BE2C (cell line): ENCODE data around the gene RPS6KA6.

ENCODE experiments used
- DNase-seq: peaks from one replicate; pipeline ENCODE4 v3.0.0-alpha.2; 2020
- H3K27me3 ChIP-seq: fragments of 250-450 bp; sonication (Bioruptor Pico); 2 replicates; pipeline ENCODE4 v1.5.1; 2020; ENCODE audit warnings: mild to moderate bottlenecking
- H3K36me3 ChIP-seq: fragments of 250-450 bp; sonication (Bioruptor Pico); 2 replicates; pipeline ENCODE4 v1.5.1; 2020; ENCODE audit warnings: mild to moderate bottlenecking
- H3K4me1 ChIP-seq: fragments of 250-450 bp; sonication (Bioruptor Pico); 2 replicates; pipeline ENCODE4 v1.5.1; 2020
- H3K4me3 ChIP-seq: 2 replicates; pipeline ENCODE4 v1.5.1; 2011; ENCODE audit warnings: low read depth, low read length
- H3K9me3 ChIP-seq: fragments of 250-450 bp; sonication (Bioruptor Pico); 2 replicates; pipeline ENCODE4 v1.5.1; 2020
- CTCF ChIP-seq: IDR thresholded peaks from 2 replicates; pipeline ENCODE4 v1.5.1; 2012; ENCODE audit warnings: mild to moderate bottlenecking, low read depth, low read length

The RPS6KA6 gene

GRCh38 chrX:84174348-84174747, 13.7 kb downstream of the RPS6KA6 start:
- Histone ChIP-seq H3K36me3 (no peaks in the 10 kb centered on the region), H3K4me3 (no peak overlapping the region), H3K9me3 (no peaks in the 10 kb centered on the region), H3K4me1 (no peaks in the 10 kb centered on the region), H3K27me3 (no peaks in the 10 kb centered on the region)
- no peak for TF ChIP-seq CTCF
- no peak for DNase-seq

DNA sequence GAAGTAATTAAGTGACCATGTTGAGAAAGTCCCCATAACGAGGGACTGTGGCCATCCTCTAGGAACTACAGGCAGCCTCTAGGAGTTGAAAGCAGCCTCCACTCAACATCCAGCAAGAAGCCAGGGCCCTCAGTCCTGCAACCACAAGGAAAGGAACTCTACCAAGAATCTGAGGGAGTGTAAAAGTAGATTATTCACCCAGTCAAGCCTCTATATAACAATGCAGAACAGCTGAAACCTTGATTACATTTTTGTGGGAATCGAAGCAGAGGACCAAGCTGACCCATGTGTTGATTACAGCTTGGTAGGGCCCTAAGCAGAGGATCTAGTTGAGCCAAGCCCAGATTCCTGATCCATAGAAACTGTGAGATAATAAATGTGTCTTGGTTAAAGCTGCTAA, 17.1 kb downstream of the RPS6KA6 start:
- DNase-seq = no peak
- no peak for TF ChIP-seq CTCF
- H3K36me3 ChIP-seq = no peaks in the 10 kb centered on the region
- no peaks in the 10 kb centered on the region for H3K4me1 ChIP-seq
- H3K9me3 ChIP-seq = no peaks in the 10 kb centered on the region
- H3K27me3 ChIP-seq = no peaks in the 10 kb centered on the region
- no peak overlapping the region for H3K4me3 ChIP-seq

- Histone ChIP-seq H3K4me1 (no peaks in the 10 kb centered on the region), H3K36me3 (no peaks in the 10 kb centered on the region), H3K4me3 (no peak overlapping the region), H3K9me3 (no peaks in the 10 kb centered on the region), H3K27me3 (no peaks in the 10 kb centered on the region)
- DNase-seq = no peak
- no peak for TF ChIP-seq CTCF
Measured at GRCh38 chrX:84168574-84168973, 19.4 kb downstream of the RPS6KA6 start.

DNA sequence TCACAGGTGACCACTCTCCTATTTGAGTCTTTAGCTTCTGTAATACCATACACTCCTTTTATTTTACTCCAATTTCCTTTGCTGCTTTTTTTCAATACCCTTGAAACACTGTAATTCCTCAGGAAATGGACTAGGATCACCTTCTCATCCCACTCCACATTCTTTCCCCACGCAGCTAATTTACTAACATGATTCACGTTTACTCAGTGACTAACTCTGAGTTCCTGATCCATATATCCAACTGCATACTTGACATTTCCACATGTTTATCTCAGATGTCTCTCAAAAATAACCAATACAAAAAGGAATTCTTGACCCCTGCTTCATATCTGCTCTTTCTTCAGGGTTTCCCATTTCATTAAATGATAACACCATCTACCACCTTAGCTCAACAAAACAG, 19.9 kb downstream of the RPS6KA6 start:
- Histone ChIP-seq H3K4me1 (no peaks in the 10 kb centered on the region), H3K9me3 (no peaks in the 10 kb centered on the region), H3K27me3 (no peaks in the 10 kb centered on the region), H3K36me3 (no peaks in the 10 kb centered on the region), H3K4me3 (no peak overlapping the region)
- no peak for TF ChIP-seq CTCF
- DNase-seq = no peak

DNA sequence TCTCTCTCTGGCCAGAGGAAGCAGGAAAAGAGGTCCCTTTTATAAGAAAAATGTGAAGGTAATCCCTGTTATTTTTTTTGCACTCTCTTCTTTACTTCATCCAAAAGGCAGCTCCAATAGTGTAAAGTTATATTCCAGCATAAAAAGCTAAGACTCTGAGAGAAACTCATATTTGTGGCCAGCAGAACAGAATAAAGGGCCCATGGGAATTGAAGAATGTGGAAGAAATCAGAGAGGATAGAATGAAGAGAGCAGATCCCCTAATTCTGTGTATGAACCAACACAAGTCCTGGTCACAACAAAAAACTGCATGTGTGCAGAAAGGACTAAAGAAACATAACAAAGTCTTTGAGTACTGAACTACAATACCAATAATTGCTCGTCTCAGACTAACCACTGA, 22.3 kb downstream of the RPS6KA6 start:
- no peak for DNase-seq
- no peaks in the 10 kb centered on the region for H3K27me3 ChIP-seq
- no peaks in the 10 kb centered on the region for H3K36me3 ChIP-seq
- H3K4me3 ChIP-seq = no peak overlapping the region
- H3K9me3 ChIP-seq = no peaks in the 10 kb centered on the region
- no peak for TF ChIP-seq CTCF
- no peaks in the 10 kb centered on the region for H3K4me1 ChIP-seq

- DNase-seq = no peak
- Histone ChIP-seq H3K4me1 (no peaks in the 10 kb centered on the region), H3K9me3 (no peaks in the 10 kb centered on the region), H3K27me3 (no peaks in the 10 kb centered on the region), H3K4me3 (no peak overlapping the region), H3K36me3 (no peaks in the 10 kb centered on the region)
- no peak for TF ChIP-seq CTCF
Measured at GRCh38 chrX:84162401-84162800, 25.6 kb downstream of the RPS6KA6 start.
